Measurements from ENCODE around the gene RBM34.
A peak's percentile ranks its signal among the peaks of the same experiment; 100 is the strongest.

RBM34 gene

DNA sequence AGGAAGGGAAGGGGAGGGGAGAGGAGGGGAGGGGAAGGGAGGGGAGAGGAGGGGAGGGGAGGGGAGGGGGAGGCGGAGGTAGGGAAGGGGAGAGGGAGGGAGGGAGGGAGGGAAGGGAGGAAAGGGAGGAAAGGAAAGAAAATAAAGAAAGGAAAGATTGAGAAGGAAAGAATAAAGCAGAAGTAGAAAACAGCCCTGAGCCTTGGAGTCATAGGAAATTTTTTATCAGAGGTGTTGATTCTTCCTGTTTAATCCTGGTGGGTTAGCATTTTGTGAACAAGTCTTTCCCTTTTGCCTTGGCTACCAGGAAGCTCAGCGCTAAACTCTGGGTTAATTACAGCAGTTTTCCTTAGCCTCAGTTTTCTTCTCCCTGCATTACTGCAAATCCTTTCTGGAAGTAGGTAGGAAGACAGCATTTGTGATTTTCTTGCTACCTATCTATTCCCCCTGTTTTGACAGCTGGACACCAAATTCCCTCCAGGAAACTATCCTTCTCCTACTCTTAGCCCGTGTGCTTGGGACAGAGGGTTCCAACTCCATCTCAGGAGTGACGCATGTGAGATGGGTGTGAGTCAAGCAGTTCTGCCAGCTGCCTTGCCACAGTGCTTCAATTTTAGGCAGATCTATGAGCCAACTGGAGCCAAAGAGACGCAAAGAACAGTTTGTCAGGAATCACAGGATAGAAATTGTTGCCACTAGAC, 59.3 kb downstream of the RBM34 start:
- Histone ChIP-seq H4K20me1 (ENCODE audit: control insufficient read depth, insufficient read depth, low read depth, low read length) (no peaks in the 10 kb centered on the region), H3K9me3 (ENCODE audit: control insufficient read depth, insufficient read depth, low read length) (no peaks in the 10 kb centered on the region), H3K4me3 (ENCODE audit: low read length) (no peak overlapping the region), H3K27ac (ENCODE audit: low read depth, low read length) (no peak overlapping the region), H3K4me2 (ENCODE audit: low read length) (no peak overlapping the region), H3K27me3 (ENCODE audit: control insufficient read depth, low read length) (no peaks in the 10 kb centered on the region), H3F3A (ENCODE audit: control insufficient read depth, insufficient read depth) (peaks cover 19% of the 10 kb centered on the region), H3K9me2 (replicated peaks; ENCODE audit: control insufficient read depth, low read length) (no peaks in the 10 kb centered on the region), H3K36me3 (ENCODE audit: control insufficient read depth, low read length) (no peaks in the 10 kb centered on the region), H3K4me1 (ENCODE audit: control insufficient read depth, low read length) (peaks cover 39% of the 10 kb centered on the region), H3K79me2 (ENCODE audit: control insufficient read depth, low read length) (no peaks in the 10 kb centered on the region)
- no peak for TF ChIP-seq EZH2phosphoT487 (IDR thresholded peaks at IDR 0.05; ENCODE audit: borderline replicate concordance, low read length)
- TF ChIP-seq, protein P1, sequence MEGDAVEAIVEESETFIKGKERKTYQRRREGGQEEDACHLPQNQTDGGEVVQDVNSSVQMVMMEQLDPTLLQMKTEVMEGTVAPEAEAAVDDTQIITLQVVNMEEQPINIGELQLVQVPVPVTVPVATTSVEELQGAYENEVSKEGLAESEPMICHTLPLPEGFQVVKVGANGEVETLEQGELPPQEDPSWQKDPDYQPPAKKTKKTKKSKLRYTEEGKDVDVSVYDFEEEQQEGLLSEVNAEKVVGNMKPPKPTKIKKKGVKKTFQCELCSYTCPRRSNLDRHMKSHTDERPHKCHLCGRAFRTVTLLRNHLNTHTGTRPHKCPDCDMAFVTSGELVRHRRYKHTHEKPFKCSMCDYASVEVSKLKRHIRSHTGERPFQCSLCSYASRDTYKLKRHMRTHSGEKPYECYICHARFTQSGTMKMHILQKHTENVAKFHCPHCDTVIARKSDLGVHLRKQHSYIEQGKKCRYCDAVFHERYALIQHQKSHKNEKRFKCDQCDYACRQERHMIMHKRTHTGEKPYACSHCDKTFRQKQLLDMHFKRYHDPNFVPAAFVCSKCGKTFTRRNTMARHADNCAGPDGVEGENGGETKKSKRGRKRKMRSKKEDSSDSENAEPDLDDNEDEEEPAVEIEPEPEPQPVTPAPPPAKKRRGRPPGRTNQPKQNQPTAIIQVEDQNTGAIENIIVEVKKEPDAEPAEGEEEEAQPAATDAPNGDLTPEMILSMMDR (IDR thresholded peaks at IDR 0.05; ENCODE audit: low read depth, low read length, poor library complexity, severe bottlenecking), result no peak

- Histone ChIP-seq H3F3A (ENCODE audit: control insufficient read depth, insufficient read depth) (peaks cover 5% of the 10 kb centered on the region), H3K4me3 (ENCODE audit: low read length) (no peak overlapping the region), H3K79me2 (ENCODE audit: control insufficient read depth, low read length) (no peaks in the 10 kb centered on the region), H4K20me1 (ENCODE audit: control insufficient read depth, insufficient read depth, low read depth, low read length) (no peaks in the 10 kb centered on the region), H3K36me3 (ENCODE audit: control insufficient read depth, low read length) (no peaks in the 10 kb centered on the region), H3K9me3 (ENCODE audit: control insufficient read depth, insufficient read depth, low read length) (no peaks in the 10 kb centered on the region), H3K9me2 (replicated peaks; ENCODE audit: control insufficient read depth, low read length) (no peaks in the 10 kb centered on the region), H3K27ac (ENCODE audit: low read depth, low read length) (no peak overlapping the region), H3K4me1 (ENCODE audit: control insufficient read depth, low read length) (peaks cover 35% of the 10 kb centered on the region), H3K4me2 (ENCODE audit: low read length) (peak overlapping the region; percentile 34), H3K27me3 (ENCODE audit: control insufficient read depth, low read length) (peaks cover 3% of the 10 kb centered on the region; the same call in 1 of the 2 replicates)
- no peak for TF ChIP-seq EZH2phosphoT487 (IDR thresholded peaks at IDR 0.05; ENCODE audit: borderline replicate concordance, low read length)
- TF ChIP-seq, protein P1 (IDR thresholded peaks at IDR 0.05; ENCODE audit: low read depth, low read length, poor library complexity, severe bottlenecking), result no peak
Measured at GRCh38 chr1:235100194-235100772, 60.8 kb downstream of the RBM34 start.

DNA sequence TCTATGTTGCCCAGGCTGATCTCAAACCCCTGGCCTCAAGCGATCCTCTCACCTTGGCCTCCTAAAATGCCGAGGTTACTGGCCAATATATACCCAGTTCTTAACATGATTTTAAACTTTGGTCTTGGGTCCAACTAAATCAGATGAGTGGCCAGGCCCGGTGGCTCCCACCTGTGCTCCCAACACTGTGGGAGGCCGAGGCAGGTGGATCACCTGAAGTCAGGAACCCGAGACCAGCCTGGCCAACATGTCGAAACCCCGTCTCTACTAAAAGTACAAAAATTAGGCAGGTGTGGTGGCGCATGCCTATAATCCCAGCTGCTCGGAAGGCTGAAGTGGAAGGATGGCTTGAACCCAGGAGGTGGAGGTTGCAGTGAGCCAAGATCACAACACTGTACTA, 62.1 kb downstream of the RBM34 start:
- H3K9me3 ChIP-seq (ENCODE audit: control insufficient read depth, insufficient read depth, low read length), result no peaks in the 10 kb centered on the region
- H3K4me3 ChIP-seq (ENCODE audit: low read length), result no peak overlapping the region
- H3K27me3 ChIP-seq (ENCODE audit: control insufficient read depth, low read length), result peaks cover 3% of the 10 kb centered on the region; the same call in 1 of the 2 replicates
- no peaks in the 10 kb centered on the region for H3K79me2 ChIP-seq (ENCODE audit: control insufficient read depth, low read length)
- no peaks in the 10 kb centered on the region for H4K20me1 ChIP-seq (ENCODE audit: control insufficient read depth, insufficient read depth, low read depth, low read length)
- no peaks in the 10 kb centered on the region for H3K9me2 ChIP-seq (replicated peaks; ENCODE audit: control insufficient read depth, low read length)
- H3K27ac ChIP-seq (ENCODE audit: low read depth, low read length), result no peak overlapping the region
- H3F3A ChIP-seq (ENCODE audit: control insufficient read depth, insufficient read depth), result no peaks in the 10 kb centered on the region
- TF ChIP-seq EZH2phosphoT487 (IDR thresholded peaks at IDR 0.05; ENCODE audit: borderline replicate concordance, low read length), result no peak
- TF ChIP-seq, protein P1 (IDR thresholded peaks at IDR 0.05; ENCODE audit: low read depth, low read length, poor library complexity, severe bottlenecking), result no peak
- H3K36me3 ChIP-seq (ENCODE audit: control insufficient read depth, low read length), result no peaks in the 10 kb centered on the region
- H3K4me1 ChIP-seq (ENCODE audit: control insufficient read depth, low read length), result peaks cover 22% of the 10 kb centered on the region
- H3K4me2 ChIP-seq (ENCODE audit: low read length), result no peak overlapping the region

Data from DOHH2 (cell line).